Skeletal muscle tissue (tissue), 4 donors: ENCODE measurements around the gene FCHSD2. TPM values are rescaled to one million over a fixed set of nuclear protein-coding genes. Genes with fewer than 3 reads are reported as not detected.
A peak's percentile ranks its signal among the peaks of the same experiment; 100 is the strongest.
"Not testable (repeated sequence)": the region's sequence is repeated elsewhere in the genome, so short reads cannot be mapped to it uniquely, and the experiment has no call there.

Experiments
- H3K27ac ChIP-seq: one replicate; pipeline ENCODE4 v1.7.0; 2013; ENCODE audit warnings: mild to moderate bottlenecking, low read depth, low read length, inconsistent platforms
- H3K27me3 ChIP-seq, 3 donors: one replicate each; pipeline ENCODE4 v1.7.0; 2013; ENCODE audit warnings: low read length in 3 of 3; ENCODE audit not compliant: control insufficient read depth in 3 of 3, insufficient read depth in 3 of 3
- H3K36me3 ChIP-seq, 3 donors: one replicate each; pipeline ENCODE4 v1.7.0; 2013; ENCODE audit warnings: low read length in 3 of 3; ENCODE audit not compliant: control insufficient read depth in 3 of 3, insufficient read depth in 3 of 3
- H3K4me1 ChIP-seq, 3 donors: one replicate each; pipeline ENCODE4 v1.7.0; 2013; ENCODE audit warnings: low read length in 3 of 3, mild to moderate bottlenecking in 3 of 3; ENCODE audit not compliant: control insufficient read depth in 3 of 3, insufficient read depth in 3 of 3
- H3K4me3 ChIP-seq, 3 donors: one replicate each; pipeline ENCODE4 v1.7.0; 2013; ENCODE audit warnings: low read length in 3 of 3
- H3K9ac ChIP-seq, 3 donors: one replicate each; pipeline ENCODE4 v1.7.0; 2013; ENCODE audit warnings: low read length in 3 of 3, mild to moderate bottlenecking in 3 of 3, moderate library complexity in 2 of 3, low read depth in 1 of 3
- H3K9me3 ChIP-seq, 3 donors: one replicate each; pipeline ENCODE4 v1.7.0; 2013; ENCODE audit warnings: low read length in 3 of 3; ENCODE audit not compliant: control insufficient read depth in 3 of 3
- total RNA-seq: library from RNA; depleted of rRNA; stranded (reverse); fragments of >200 nt; gene quantifications from one replicate; pipeline ENCODE4 v1.2.3, GENCODE V29; 2014
- donor health status: Osteomylitis.

The FCHSD2 gene
- total RNA-seq, 1 donor from 2014 or later, result 19.8 TPM

GRCh38 chr11:72831521-72832300 is 310.4 kb downstream of the FCHSD2 start:
- Histone ChIP-seq H3K27ac (peak overlapping the region; percentile 36), H3K9ac (peak overlapping the region in 1 of 3 donors; percentile 71), H3K27me3 (no peaks in the 10 kb centered on the region), H3K4me3 (no peak overlapping the region), H3K36me3 (peaks cover 2 to 11% (median 3%) of the 10 kb centered on the region in 3 donors), H3K9me3 (no peaks in the 10 kb centered on the region), H3K4me1 (peaks cover 35 to 47% (median 40%) of the 10 kb centered on the region in 3 donors)

DNA sequence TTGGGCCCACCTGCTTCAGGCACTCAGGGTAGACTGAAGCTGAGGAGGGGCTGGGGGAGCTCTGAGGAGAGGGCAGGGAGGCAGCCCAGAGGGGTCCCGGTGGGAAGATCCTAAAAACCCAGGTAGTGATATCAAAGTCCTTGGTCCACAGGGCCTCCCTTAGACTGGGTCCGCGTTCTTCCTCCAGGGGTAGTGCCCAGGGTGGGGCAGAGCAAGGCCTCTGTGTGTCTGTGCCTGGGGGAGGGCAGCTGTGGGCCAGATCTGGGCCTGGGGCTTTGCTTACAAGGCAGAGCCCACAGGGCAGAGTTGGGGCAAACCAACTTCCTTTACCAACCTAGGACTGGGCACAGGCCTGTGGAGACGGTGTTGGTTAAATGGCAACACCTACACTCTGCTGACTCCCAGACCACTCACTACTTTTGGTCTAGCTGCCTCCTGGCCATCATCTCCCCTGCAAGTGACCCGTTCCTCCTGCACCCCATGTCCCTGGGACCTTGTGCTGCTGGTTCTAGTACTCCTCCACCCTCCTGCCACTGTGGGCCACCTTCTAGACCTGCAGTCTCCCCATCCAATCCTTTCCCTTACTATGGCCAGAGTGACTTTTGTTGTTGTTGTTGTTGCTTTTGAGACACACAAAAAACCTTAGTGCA is 312.1 kb downstream of the FCHSD2 start:
- no peaks in the 10 kb centered on the region for H3K27me3 ChIP-seq
- H3K4me1 ChIP-seq, result peaks cover 25 to 33% (median 32%) of the 10 kb centered on the region in 3 donors
- no peaks in the 10 kb centered on the region for H3K9me3 ChIP-seq
- peaks cover 2 to 11% (median 3%) of the 10 kb centered on the region in 3 donors for H3K36me3 ChIP-seq
- no peak overlapping the region for H3K27ac ChIP-seq
- no peak overlapping the region for H3K9ac ChIP-seq
- no peak overlapping the region for H3K4me3 ChIP-seq

GRCh38 chr11:72829178-72829577 is 312.9 kb downstream of the FCHSD2 start:
- Histone ChIP-seq H3K27ac (no peak overlapping the region), H3K9ac (no peak overlapping the region), H3K36me3 (peaks cover 2 to 11% (median 3%) of the 10 kb centered on the region in 3 donors), H3K4me1 (peaks cover 18 to 28% (median 27%) of the 10 kb centered on the region in 3 donors), H3K4me3 (no peak overlapping the region), H3K27me3 (no peaks in the 10 kb centered on the region), H3K9me3 (no peaks in the 10 kb centered on the region)

- Histone ChIP-seq H3K27me3 (no peaks in the 10 kb centered on the region), H3K36me3 (peaks cover 2 to 11% (median 3%) of the 10 kb centered on the region in 3 donors), H3K4me3 (no peak overlapping the region), H3K9me3 (no peaks in the 10 kb centered on the region), H3K4me1 (peaks cover 14 to 28% (median 25%) of the 10 kb centered on the region in 3 donors), H3K9ac (no peak overlapping the region), H3K27ac (no peak overlapping the region)
Measured at GRCh38 chr11:72828692-72829101, 313.4 kb downstream of the FCHSD2 start.

- Histone ChIP-seq H3K4me1 (peaks cover 10 to 26% (median 23%) of the 10 kb centered on the region in 3 donors), H3K27ac (peak overlapping the region; percentile 33), H3K36me3 (peaks cover 2 to 11% (median 3%) of the 10 kb centered on the region in 3 donors), H3K9me3 (no peaks in the 10 kb centered on the region), H3K4me3 (no peak overlapping the region), H3K27me3 (no peaks in the 10 kb centered on the region), H3K9ac (no peak overlapping the region)
Measured at GRCh38 chr11:72828081-72828567, 314.0 kb downstream of the FCHSD2 start.

GRCh38 chr11:72827656-72828055 is 314.5 kb downstream of the FCHSD2 start:
- H3K4me3 ChIP-seq, H3K27me3 ChIP-seq, H3K9ac ChIP-seq, H3K9me3 ChIP-seq: not testable (repeated sequence)
- peak overlapping the region; percentile 33 for H3K27ac ChIP-seq
- H3K4me1 ChIP-seq, result peaks cover 8 to 21% (median 19%) of the 10 kb centered on the region in 3 donors
- peaks cover 2 to 11% (median 3%) of the 10 kb centered on the region in 3 donors for H3K36me3 ChIP-seq

- H3K27ac ChIP-seq, result no peak overlapping the region
- no peaks in the 10 kb centered on the region for H3K27me3 ChIP-seq
- peaks cover 7 to 20% (median 17%) of the 10 kb centered on the region in 3 donors for H3K4me1 ChIP-seq
- no peak overlapping the region for H3K9ac ChIP-seq
- H3K9me3 ChIP-seq, result no peaks in the 10 kb centered on the region
- no peak overlapping the region for H3K4me3 ChIP-seq
- H3K36me3 ChIP-seq, result peaks cover 2 to 11% (median 3%) of the 10 kb centered on the region in 3 donors
Measured at GRCh38 chr11:72826942-72827480, 315.1 kb downstream of the FCHSD2 start.

DNA sequence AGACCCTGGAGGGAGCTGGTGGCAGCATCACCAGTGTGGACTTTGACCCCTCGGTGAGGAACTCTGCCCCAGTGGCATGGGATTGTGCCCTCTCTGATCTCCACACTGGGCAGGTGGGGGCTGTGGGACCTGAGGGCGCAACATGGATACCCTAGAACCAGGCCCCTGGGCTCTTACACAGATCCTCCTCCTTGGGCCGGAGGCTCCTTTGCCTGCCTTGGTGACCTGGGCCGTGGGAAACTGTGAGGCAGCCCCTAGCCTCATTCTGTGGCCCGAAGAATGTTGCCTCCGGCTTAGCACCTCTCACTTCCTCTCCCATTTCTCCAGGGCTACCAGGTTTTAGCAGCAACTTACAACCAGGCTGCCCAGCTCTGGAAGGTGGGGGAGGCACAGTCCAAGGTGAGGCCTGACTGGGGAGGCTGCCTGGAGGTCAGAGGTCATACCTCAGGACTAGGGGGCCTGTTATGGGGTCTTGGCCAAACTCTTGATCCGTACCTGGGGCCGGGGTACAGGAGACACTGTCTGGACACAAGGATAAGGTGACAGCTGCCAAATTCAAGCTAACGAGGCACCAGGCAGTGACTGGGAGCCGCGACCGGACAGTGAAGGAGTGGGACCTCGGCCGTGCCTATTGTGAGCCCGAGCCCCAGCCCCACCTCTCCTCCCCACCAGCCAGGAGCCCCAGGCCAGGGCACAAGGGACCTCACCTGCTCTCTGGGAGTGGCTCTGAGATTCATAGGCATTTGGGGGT is 315.8 kb downstream of the FCHSD2 start:
- Histone ChIP-seq H3K36me3 (peaks cover 2 to 11% (median 3%) of the 10 kb centered on the region in 3 donors), H3K27ac (no peak overlapping the region), H3K4me1 (peaks cover 7 to 20% (median 16%) of the 10 kb centered on the region in 3 donors)

DNA sequence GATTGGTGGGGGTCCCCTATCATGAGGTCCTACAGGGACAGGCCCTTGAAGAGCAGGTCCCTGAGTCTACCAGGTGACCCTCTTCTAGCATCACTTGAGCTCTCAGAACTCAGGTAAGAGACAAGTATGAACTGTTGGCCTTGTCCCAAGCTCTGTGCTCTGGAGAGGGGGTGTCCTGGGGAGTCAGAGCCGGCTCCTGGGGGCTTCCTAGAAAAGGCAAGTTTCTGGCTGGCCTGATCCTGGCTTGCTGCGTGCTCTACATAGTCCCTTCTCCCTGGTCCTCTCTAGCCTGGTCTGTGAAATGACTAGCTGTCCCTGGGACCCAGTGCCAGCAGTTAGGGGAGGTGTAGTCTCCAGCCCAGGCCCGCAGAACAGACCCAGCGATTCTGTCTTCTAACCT is 316.5 kb downstream of the FCHSD2 start:
- no peaks in the 10 kb centered on the region for H3K9me3 ChIP-seq
- H3K36me3 ChIP-seq, result peaks cover 2 to 12% (median 3%) of the 10 kb centered on the region in 3 donors
- peaks cover 10 to 21% (median 19%) of the 10 kb centered on the region in 3 donors for H3K4me1 ChIP-seq
- no peak overlapping the region for H3K27ac ChIP-seq
- no peak overlapping the region for H3K9ac ChIP-seq
- H3K27me3 ChIP-seq, result no peaks in the 10 kb centered on the region
- no peak overlapping the region for H3K4me3 ChIP-seq

More for the DNA sequence above, 315.8 kb downstream of the FCHSD2 start:
- Histone ChIP-seq H3K27me3 (no peaks in the 10 kb centered on the region), H3K9me3 (no peaks in the 10 kb centered on the region), H3K9ac (no peak overlapping the region), H3K4me3 (no peak overlapping the region)
